Fibroblast of the aortic adventitia (primary cell): Measurements from ENCODE around the gene SH3RF2. TPM values are rescaled to one million over a fixed set of nuclear protein-coding genes. Genes with fewer than 3 reads are reported as not detected.

Experiments
- DNase-seq: peaks from one replicate; pipeline ENCODE4 v3.0.0-alpha.2; 2010; ENCODE audit warnings: low read depth
- H3K4me3 ChIP-seq: 2 replicates; pipeline ENCODE4 v1.5.1; 2011; ENCODE audit warnings: low read depth, mild to moderate bottlenecking, control low read depth, low read length, moderate library complexity
- total RNA-seq: library from RNA; depleted of rRNA; stranded (reverse); fragments of >200 nt; gene quantifications from 2 replicates; pipeline ENCODE4 v1.2.3, GENCODE V29; 2012; ENCODE audit warnings: low replicate concordance
- TF ChIP-seq, protein P1 (sequence below): IDR thresholded peaks from 2 replicates; pipeline ENCODE4 v1.5.1; 2011; ENCODE audit warnings: mild to moderate bottlenecking, low read length, control low read depth, inconsistent platforms; ENCODE audit not compliant: insufficient read depth

SH3RF2 gene
- total RNA-seq, 1 donor = 6.7 TPM

DNA sequence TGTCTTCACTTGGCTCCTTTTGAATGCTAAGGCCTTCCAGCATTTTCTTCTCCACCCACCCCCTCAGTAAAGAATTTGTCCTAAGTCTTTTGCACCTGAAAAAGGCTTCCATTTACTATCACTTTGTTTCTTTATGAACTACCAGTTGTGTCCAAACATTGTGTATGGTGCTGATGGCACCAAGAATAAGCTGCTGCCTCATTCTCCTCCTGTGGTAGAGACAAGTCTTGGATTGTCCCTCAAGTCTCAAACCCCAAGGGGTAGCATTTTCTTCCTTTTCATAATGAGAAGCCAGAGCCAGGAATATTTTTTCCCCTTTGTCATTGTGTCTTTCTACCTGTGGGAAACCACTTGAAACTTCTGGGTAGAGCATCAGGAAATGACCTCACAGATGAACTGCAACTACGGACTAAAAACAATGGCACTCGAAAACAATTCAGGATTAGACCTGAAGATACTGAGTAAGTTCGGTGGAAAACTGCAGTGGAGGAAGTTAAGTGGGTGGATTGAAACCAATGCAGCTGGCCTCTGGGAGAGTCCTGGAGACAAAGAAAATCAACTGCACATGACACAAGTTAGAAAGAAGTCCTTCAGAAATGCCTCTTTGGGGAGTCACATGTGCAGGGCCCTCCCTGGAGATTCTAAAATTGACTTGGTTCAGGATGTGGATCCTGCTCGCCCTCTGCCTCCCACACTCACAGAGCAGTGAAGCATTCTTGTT lies 80.5 kb downstream of the SH3RF2 start:
- H3K4me3 ChIP-seq = no peak overlapping the region
- TF ChIP-seq, protein P1, sequence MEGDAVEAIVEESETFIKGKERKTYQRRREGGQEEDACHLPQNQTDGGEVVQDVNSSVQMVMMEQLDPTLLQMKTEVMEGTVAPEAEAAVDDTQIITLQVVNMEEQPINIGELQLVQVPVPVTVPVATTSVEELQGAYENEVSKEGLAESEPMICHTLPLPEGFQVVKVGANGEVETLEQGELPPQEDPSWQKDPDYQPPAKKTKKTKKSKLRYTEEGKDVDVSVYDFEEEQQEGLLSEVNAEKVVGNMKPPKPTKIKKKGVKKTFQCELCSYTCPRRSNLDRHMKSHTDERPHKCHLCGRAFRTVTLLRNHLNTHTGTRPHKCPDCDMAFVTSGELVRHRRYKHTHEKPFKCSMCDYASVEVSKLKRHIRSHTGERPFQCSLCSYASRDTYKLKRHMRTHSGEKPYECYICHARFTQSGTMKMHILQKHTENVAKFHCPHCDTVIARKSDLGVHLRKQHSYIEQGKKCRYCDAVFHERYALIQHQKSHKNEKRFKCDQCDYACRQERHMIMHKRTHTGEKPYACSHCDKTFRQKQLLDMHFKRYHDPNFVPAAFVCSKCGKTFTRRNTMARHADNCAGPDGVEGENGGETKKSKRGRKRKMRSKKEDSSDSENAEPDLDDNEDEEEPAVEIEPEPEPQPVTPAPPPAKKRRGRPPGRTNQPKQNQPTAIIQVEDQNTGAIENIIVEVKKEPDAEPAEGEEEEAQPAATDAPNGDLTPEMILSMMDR = no peak
- no peak for DNase-seq

DNA sequence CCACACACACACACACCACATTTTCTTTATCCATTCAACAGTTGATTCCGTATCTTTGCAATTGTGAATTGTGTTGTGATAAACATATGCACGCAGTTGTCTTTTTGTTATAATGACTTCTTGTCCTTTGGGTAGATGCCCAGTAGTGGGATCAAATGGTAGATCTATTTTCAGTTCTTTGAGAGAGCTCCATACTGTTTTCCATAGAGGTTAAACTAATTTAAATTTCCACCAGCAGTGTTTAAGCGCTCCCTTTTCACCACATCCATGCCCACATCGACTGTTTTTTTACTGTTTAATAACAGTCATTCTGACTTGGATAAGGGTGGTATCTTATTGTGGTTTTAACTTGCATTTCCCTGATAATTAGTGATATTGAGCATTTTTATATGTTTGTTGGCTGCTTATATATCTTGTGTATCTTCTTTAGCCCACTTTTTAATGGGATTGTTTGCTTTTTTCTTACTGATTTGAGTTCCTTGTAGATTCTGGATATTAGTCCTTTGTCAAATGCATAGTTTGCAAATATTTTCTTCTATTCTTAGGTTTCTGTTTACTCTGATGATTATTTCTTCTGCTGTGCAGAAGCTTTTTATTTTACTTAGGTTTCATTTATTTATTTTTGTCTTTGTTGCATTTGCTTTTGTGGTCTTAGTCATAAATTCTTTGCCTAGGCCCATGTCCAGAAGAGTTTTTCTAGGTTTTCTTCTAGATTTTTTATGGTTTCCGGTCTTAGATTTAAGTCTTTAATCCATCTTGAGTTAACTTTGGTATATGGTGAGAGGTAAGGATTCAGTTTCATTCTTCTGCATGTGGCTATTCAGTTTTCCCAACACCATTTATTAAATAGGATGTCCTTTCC lies 82.4 kb downstream of the SH3RF2 start:
- TF ChIP-seq, protein P1 = no peak
- no peak for DNase-seq
- no peak overlapping the region for H3K4me3 ChIP-seq

DNA sequence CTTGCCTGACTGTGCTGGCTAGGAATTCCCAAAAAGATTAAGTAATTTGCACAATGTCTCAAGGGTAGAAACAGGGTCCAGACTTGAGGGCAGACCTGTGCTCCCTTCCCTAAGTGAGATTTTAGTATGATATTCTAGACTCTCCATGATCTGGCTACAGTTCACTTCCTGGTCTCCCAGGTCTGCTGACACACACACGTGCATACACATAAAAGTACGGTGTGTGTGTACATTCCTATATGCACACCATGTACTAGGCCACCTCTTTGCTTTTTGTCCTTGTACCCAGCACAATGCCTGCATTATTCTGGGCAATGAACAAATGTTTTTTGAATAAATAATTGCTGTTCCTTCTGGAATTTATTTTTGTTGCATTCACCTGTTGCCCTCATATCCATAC lies 83.7 kb downstream of the SH3RF2 start:
- H3K4me3 ChIP-seq = no peak overlapping the region
- no peak for DNase-seq
- TF ChIP-seq, protein P1 = no peak

DNA sequence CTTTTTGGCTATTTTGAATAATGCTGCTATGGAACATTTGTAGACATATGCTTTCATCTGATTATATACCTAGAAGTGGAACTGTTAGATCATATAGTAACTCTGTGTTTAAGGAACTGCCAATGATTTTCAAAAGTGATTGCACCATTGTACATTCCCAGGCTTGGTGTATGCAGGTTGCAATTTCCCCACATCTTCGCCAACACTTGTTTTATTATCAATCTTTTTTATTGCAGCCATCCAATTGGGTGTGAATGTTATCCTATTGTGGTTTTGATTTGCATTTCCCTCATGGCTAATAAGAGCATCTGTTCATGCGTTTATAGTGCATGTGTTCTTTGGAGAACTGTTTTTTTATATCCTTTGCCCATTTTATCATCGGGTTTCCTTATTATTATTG lies 87.7 kb downstream of the SH3RF2 start:
- DNase-seq = no peak
- H3K4me3 ChIP-seq = no peak overlapping the region
- TF ChIP-seq, protein P1 = no peak

DNA sequence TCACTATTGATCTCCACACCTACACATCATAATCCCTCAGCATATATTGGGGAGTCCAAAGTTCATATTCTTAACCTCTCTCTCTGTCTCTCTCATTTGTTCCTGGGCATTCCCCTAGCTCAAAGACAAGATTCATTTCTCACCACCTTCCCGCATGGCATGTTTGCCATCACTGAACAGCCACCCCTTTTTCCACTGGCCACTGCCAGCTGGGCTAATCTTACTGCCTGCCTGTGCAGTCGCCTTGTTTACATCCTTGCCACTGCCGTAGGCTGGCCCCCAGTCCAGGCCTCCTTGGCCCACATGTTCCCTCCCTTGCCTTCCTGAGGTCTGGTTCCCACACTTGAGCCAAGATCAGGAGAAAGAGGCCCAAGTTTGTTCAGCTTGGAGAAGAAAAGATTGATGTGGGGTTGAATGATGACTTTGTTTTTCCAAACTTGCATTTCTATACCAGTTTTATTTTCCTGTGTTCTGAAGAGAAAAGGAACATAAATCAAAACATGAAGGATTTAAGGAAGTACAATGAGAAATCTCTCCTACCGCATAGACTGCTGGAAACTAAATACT lies 88.8 kb downstream of the SH3RF2 start:
- TF ChIP-seq, protein P1 = no peak
- no peak for DNase-seq
- no peak overlapping the region for H3K4me3 ChIP-seq

DNA sequence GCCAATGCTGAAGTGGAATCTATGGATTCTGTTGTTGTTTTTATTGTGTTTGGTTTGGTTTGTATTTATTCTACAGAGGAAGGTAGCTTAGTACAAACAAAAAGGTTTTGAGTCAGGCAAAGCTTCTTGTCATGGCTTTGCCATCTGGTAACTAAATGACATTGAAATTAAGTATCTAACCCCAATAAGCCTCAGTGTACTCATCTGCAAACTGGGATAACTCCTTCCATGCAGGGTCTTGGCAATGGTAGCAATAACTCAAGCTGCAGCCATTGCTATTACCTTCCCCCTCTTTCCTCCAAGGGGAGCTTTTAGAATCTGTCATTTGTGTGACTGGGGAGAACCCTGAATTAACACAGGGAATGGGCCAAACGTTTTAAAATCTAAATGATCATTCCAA lies 89.3 kb downstream of the SH3RF2 start:
- TF ChIP-seq, protein P1 = no peak
- DNase-seq = no peak
- H3K4me3 ChIP-seq = no peak overlapping the region
